Suprapubic skin (tissue), 4 donors: ENCODE data around the gene TSC22D4.

Experiments used
- POLR2A ChIP-seq, 2 donors: fragments of 450-650 bp; IDR thresholded peaks; one replicate each; pipeline ENCODE4 v1.6.1; 2017; ENCODE audit warnings: antibody characterized with exemption in 2 of 2, mild to moderate bottlenecking in 2 of 2, moderate library complexity in 2 of 2
- POLR2AphosphoS5 ChIP-seq, 3 donors: sonication (generic); formaldehyde crosslinking; IDR thresholded peaks; one replicate each; pipeline ENCODE4 v1.6.1; 2017; ENCODE audit warnings: antibody characterized with exemption in 3 of 3
- TF ChIP-seq, protein P1 (sequence below), 2 donors: fragments of 200-600 bp in 1 of 2; fragments of 450-650 bp in 1 of 2; sonication (generic) in 1 of 2; IDR thresholded peaks; one replicate each; pipeline ENCODE4 v1.5.1; 2016 to 2019; ENCODE audit warnings: antibody characterized with exemption in 2 of 2, mild to moderate bottlenecking in 1 of 2, moderate library complexity in 1 of 2

DNA sequence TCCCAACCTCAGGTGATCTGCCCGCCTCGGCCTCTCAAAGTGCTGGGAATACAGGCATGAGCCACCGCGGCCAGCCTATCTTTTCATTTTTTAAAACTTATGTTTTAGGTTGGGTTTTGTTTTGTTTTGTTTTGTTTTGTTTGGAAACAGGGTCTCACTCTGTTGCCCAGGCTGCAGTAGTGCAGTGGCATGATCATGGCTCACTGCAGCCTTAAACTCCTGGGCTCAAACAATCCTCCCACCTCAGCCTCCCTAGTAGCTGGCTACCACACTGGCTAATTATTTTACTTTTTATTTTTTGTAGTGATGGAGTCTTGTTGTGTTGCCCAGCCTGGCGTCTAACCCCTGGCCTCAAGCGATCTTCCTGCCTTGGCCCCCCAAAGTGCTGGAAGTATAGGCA, 40.6 kb upstream of the TSC22D4 start:
- TF ChIP-seq, protein P1, sequence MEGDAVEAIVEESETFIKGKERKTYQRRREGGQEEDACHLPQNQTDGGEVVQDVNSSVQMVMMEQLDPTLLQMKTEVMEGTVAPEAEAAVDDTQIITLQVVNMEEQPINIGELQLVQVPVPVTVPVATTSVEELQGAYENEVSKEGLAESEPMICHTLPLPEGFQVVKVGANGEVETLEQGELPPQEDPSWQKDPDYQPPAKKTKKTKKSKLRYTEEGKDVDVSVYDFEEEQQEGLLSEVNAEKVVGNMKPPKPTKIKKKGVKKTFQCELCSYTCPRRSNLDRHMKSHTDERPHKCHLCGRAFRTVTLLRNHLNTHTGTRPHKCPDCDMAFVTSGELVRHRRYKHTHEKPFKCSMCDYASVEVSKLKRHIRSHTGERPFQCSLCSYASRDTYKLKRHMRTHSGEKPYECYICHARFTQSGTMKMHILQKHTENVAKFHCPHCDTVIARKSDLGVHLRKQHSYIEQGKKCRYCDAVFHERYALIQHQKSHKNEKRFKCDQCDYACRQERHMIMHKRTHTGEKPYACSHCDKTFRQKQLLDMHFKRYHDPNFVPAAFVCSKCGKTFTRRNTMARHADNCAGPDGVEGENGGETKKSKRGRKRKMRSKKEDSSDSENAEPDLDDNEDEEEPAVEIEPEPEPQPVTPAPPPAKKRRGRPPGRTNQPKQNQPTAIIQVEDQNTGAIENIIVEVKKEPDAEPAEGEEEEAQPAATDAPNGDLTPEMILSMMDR (IDR thresholded peaks at IDR 0.05): no peak
- TF ChIP-seq POLR2A (IDR thresholded peaks at IDR 0.05): no peak
- no peak for TF ChIP-seq POLR2AphosphoS5 (IDR thresholded peaks at IDR 0.05)
